ENCODE data around the gene SWI5.

GRCh38 chr9:128244837-128245231 lies 31.2 kb upstream of the SWI5 start:
- TF ChIP-seq EZH2 (IDR thresholded peaks at IDR 0.05; ENCODE audit: insufficient read depth, poor library complexity, severe bottlenecking) (no peak), EZH2phosphoT487 (IDR thresholded peaks at IDR 0.05; ENCODE audit: insufficient read depth, low read depth) (no peak)
